GM12878 (cell line): Measurements from ENCODE around the gene VSIG10. TPM values are rescaled to one million over a fixed set of nuclear protein-coding genes. Genes with fewer than 3 reads are reported as not detected.
A peak's percentile ranks its signal among the peaks of the same experiment; 100 is the strongest.

Source experiments
- ATAC-seq: fragments of 200-7000 bp; cut with Tn5 transposase; 3 replicates; pipeline ENCODE4 v1.9.1; 2020; ENCODE audit warnings: mild to moderate bottlenecking, moderate library complexity
- BruUV-seq: library from RNA; stranded (reverse); fragments of 400-500 nt; replicated peaks from 2 replicates; lab custom pipeline; 2021; lab: Mats Ljungman, UMichigan
- CTCF ChIA-PET: fragments of 300-600 bp; sonication (Branson Sonifier 250); formaldehyde crosslinking; extraction: SDS; loops from one replicate; lab custom pipeline; 2021; ENCODE audit warnings: inconsistent platforms; lab: Yijun Ruan, JAX
- POLR2A ChIA-PET: fragments of 350-600 bp; formaldehyde crosslinking; extraction: SDS; loops from one replicate; lab custom pipeline; 2021; ENCODE audit warnings: inconsistent platforms; lab: Charles Lee
- RAD21 ChIA-PET: fragments of 300-600 bp; sonication (Branson Sonifier 250); formaldehyde crosslinking; loops from one replicate; lab custom pipeline; 2023; ENCODE audit warnings: antibody characterized with exemption; ENCODE audit not compliant: unreplicated experiment; lab: Charles Lee
- SMC1A ChIA-PET: fragments of 300-600 bp; sonication (Branson Sonifier 250); formaldehyde crosslinking; loops from one replicate; lab custom pipeline; 2023; ENCODE audit not compliant: unreplicated experiment, uncharacterized antibody; lab: Charles Lee
- DNase-seq: peaks from one replicate; pipeline ENCODE4 v3.0.0-alpha.2; 2011; ENCODE audit warnings: low read depth, low spot score
- FAIRE-seq: peaks from 3 replicates; lab custom pipeline; 2011; peaks lifted over from hg19 to GRCh38; lab: Jason Lieb, UNC
- H2AFZ ChIP-seq: 2 replicates; pipeline ENCODE4 v1.6.0; 2011; ENCODE audit warnings: low read depth, low read length, control low read depth; ENCODE audit not compliant: control insufficient read depth
- H3K27ac ChIP-seq: 2 replicates; pipeline ENCODE4 v1.5.1; 2011; ENCODE audit warnings: control low read depth; ENCODE audit not compliant: control insufficient read depth, insufficient read depth
- H3K27me3 ChIP-seq, 2 experiments: replicated peaks in 1 of 2; 2 replicates each; pipeline versions ENCODE4 v1.6.0 to v1.6.1; 2011; ENCODE audit warnings: low read length in 1 of 2; ENCODE audit not compliant: control insufficient read depth in 2 of 2, insufficient read depth in 2 of 2
- H3K36me3 ChIP-seq, 2 experiments: 2 replicates each; pipeline ENCODE4 v1.5.1; 2011; ENCODE audit warnings: low read length in 1 of 2; ENCODE audit not compliant: control insufficient read depth in 2 of 2, insufficient read depth in 2 of 2
- H3K4me1 ChIP-seq: 2 replicates; pipeline ENCODE4 v1.6.1; 2011; ENCODE audit warnings: mild to moderate bottlenecking, low read length, moderate library complexity, mixed read lengths; ENCODE audit not compliant: control insufficient read depth, insufficient read depth
- H3K4me2 ChIP-seq: 2 replicates; pipeline ENCODE4 v1.6.0; 2011; ENCODE audit warnings: control low read depth; ENCODE audit not compliant: control insufficient read depth, insufficient read depth
- H3K4me3 ChIP-seq: fragments of 200-600 bp; sonication (generic); 2 replicates; pipeline ENCODE4 v1.5.1; 2016
- H3K79me2 ChIP-seq: 2 replicates; pipeline ENCODE4 v1.6.0; 2011; ENCODE audit warnings: low read length; ENCODE audit not compliant: control insufficient read depth, insufficient read depth
- H3K9ac ChIP-seq: 2 replicates; pipeline ENCODE4 v1.8.0; 2011; ENCODE audit warnings: low read length, control low read depth, mixed read lengths; ENCODE audit not compliant: control insufficient read depth, insufficient read depth
- H3K9me3 ChIP-seq: replicated peaks from 3 replicates; pipeline ENCODE4 v1.5.1; 2011; ENCODE audit warnings: mild to moderate bottlenecking, low read length; ENCODE audit not compliant: control insufficient read depth, insufficient read depth
- H4K20me1 ChIP-seq: 2 replicates; pipeline ENCODE4 v1.6.0; 2011; ENCODE audit not compliant: control insufficient read depth, insufficient read depth
- BHLHE40 ChIP-seq, 2 experiments: fragments of 450-650 bp in 1 of 2; IDR thresholded peaks; 2 replicates each; pipeline ENCODE4 v1.6.1; 2011 to 2017; ENCODE audit warnings: low read depth in 2 of 2, borderline replicate concordance in 1 of 2, improper control_type of control experiment in 1 of 2, low read length in 1 of 2, mild to moderate bottlenecking in 1 of 2
- CHD2 ChIP-seq: IDR thresholded peaks from 2 replicates; pipeline ENCODE4 v1.6.1; 2011; ENCODE audit warnings: low read depth, low read length, improper control_type of control experiment, borderline replicate concordance
- HDGF ChIP-seq: fragments of 450-650 bp; IDR thresholded peaks from 2 replicates; pipeline ENCODE4 v1.6.1; 2016; ENCODE audit warnings: antibody characterized with exemption
- SUZ12 ChIP-seq: fragments of 200-600 bp; sonication (generic); IDR thresholded peaks from one replicate; pipeline ENCODE4 v1.6.1; 2018; ENCODE audit warnings: antibody characterized with exemption, mild to moderate bottlenecking; ENCODE audit not compliant: unreplicated experiment
- WGBS: methylation state at CpG from one replicate; pipeline ENCODE4 v1.1.6; 2016; ENCODE audit warnings: low lambda C conversion rate; ENCODE audit not compliant: insufficient replicate concordance, insufficient coverage; ENCODE audit errors: missing lambda C conversion rate; 5-methylcytosine and 5-hydroxymethylcytosine counted together
- in situ Hi-C: fragments of 300-500 bp; cut with MboI; formaldehyde crosslinking; loops from 9 replicates; pipeline ENCODE4 v1.14.3; 2018; ENCODE audit warnings: mixed read lengths
- intact Hi-C: fragments of 100-400 bp; cut with micrococcal nuclease; formaldehyde crosslinking; loops from one replicate; pipeline ENCODE4 v1.14.2; 2022; ENCODE audit not compliant: unreplicated experiment
- polyA plus RNA-seq, 11 experiments: library from polyadenylated mRNA; depleted of rRNA in 4 of 11; unstranded in 6 of 11; stranded (reverse) in 5 of 11; fragments of >200 nt; fragmentation: Nextera tagmentation in 4 of 11; fragmentation: Illumina TruSeq in 1 of 11; extraction: Ambion mirVana in 4 of 11; extraction: Trizol in 1 of 11; gene quantifications; 1 replicate in 1 of 11; 2 replicates in 10 of 11; pipeline versions ENCODE4 v1.2.1 to v1.2.3, GENCODE V29; 2011 to 2016; ENCODE audit warnings: inconsistent platforms in 2 of 11, missing spikeins in 2 of 11, low read depth in 1 of 11
- total RNA-seq, 4 experiments: library from RNA; depleted of rRNA in 3 of 4; stranded (reverse); fragments of >200 nt in 3 of 4; fragmentation: Illumina TruSeq in 1 of 4; extraction: Trizol in 1 of 4; gene quantifications; 2 replicates each; pipeline versions ENCODE4 v1.2.1 to v1.2.3, GENCODE V29; 2013 to 2021

Gene VSIG10
- total and polyA plus RNA-seq, 10 of the 15 experiments (the other 5 are each of a cell fraction or from before 2014, with no cell fraction given), result 3.4 to 10.2 (median 5.8) TPM

DNA sequence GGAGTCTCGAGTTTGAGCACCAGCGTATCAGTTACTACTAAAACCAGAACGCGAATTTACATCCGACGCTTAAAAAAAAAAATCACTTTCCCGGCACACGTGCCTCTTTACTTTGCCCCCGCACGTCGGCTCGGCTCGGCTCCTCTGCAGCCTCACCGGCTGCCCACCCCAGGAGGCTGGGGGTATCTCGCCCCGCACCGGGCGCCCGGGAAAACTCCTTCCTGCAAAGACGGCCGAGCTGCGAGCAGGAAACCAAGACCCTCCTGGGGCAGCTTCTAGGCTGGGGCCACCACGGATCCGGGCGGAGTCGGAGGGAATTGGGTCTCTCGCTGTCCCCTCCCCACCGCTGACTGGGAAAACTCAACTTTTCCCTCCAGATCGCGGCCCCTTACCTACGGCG lies 610 bp downstream of the VSIG10 start:
- Histone ChIP-seq H3K4me2 (peak overlapping the region; percentile 97), H2AFZ (peak overlapping the region; percentile 72), H3K4me1 (no peaks in the 10 kb centered on the region; the same call in 1 of the 2 replicates), H3K27ac (no peak overlapping the region), H4K20me1 (no peaks in the 10 kb centered on the region), H3K27me3 (peaks cover 5 to 10% of the 10 kb centered on the region in 2 experiments; a peak in 3 of 4 replicates), H3K9me3 (no peaks in the 10 kb centered on the region), H3K9ac (peak overlapping the region; percentile 48; the same call in 1 of the 2 replicates), H3K4me3 (peak overlapping the region; percentile 84), H3K36me3 (no peaks in the 10 kb centered on the region), H3K79me2 (no peaks in the 10 kb centered on the region)
- ChIA-PET POLR2A (no interaction called here), SMC1A (no interaction called here), CTCF (no interaction called here), RAD21 (no interaction called here)
- TF ChIP-seq HDGF (no peak), SUZ12 (peak; percentile 8), BHLHE40 (IDR thresholded peaks at IDR 0.05; ENCODE audit: borderline replicate concordance in 1 of 2, low read depth in 2 of 2, low read length in 1 of 2) (peak in 1 of 2 experiments; percentile 50; a peak in 2 of 4 replicates)
- ATAC-seq (peak; percentile 34; the same call in 2 of the 3 replicates), DNase-seq (no peak), FAIRE-seq (no peak)
- no TSS peak for BruUV-seq
- in situ Hi-C loops, result loop anchor here (25.0 kb wide), 2 partner anchors 934 to 1434 kb away; no protein-coding TSS in a partner anchor
- intact Hi-C loops, result no loop called here
- WGBS, result under 1% methylated on average over 30 of the region's 32 CpGs

DNA sequence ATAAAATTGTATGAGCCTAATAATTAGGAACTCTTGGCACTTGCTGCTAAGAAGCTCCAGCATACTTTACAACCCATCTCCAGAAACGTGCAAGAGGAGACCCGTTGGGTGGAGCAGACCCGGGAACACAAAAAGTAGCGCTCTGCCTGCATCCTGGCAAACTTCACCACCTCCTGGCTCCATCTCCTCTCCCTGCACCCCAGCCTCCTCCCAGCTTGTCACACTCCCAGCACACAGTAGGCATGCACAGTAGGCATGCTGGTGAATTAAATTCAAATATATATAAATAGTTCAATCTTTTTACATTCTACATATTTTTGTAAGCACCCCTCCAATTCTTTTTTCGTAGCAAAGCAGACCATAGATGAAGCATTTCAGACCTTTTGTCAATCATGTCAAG lies 1.2 kb downstream of the VSIG10 start:
- FAIRE-seq, result no peak
- CTCF ChIA-PET, result no interaction called here
- Histone ChIP-seq H3K9ac (no peak overlapping the region), H3K4me1 (no peaks in the 10 kb centered on the region; the same call in 1 of the 2 replicates), H3K4me3 (no peak overlapping the region), H3K79me2 (no peaks in the 10 kb centered on the region), H3K36me3 (no peaks in the 10 kb centered on the region), H2AFZ (no peak overlapping the region), H3K27me3 (peaks cover 5 to 10% of the 10 kb centered on the region in 2 experiments; a peak in 3 of 4 replicates), H3K27ac (no peak overlapping the region), H3K9me3 (no peaks in the 10 kb centered on the region), H3K4me2 (peak overlapping the region; percentile 97; the same call in 1 of the 2 replicates), H4K20me1 (no peaks in the 10 kb centered on the region)
- POLR2A ChIA-PET, result no interaction called here
- SMC1A ChIA-PET, result no interaction called here
- in situ Hi-C loops, result loop anchor here (25.0 kb wide), 2 partner anchors 935 to 1435 kb away; no protein-coding TSS in a partner anchor
- no peak for DNase-seq
- ATAC-seq, result no peak
- WGBS, result 74% methylated on average over 5 of the region's 5 CpGs
- RAD21 ChIA-PET, result no interaction called here
- BruUV-seq, result no TSS peak
- intact Hi-C loops, result no loop called here
- TF ChIP-seq CHD2 (no peak), SUZ12 (peak; percentile 28)
